ENCODE results near the gene AZGP1.

- TF ChIP-seq EP300 (IDR thresholded peaks at IDR 0.05; ENCODE audit: borderline replicate concordance in 1 of 2, low read depth in 1 of 2, low read length in 1 of 2): no peak
- no peak for TF ChIP-seq NFIC (IDR thresholded peaks at IDR 0.05; ENCODE audit: borderline replicate concordance)
- TF ChIP-seq RCOR1 (IDR thresholded peaks at IDR 0.05; ENCODE audit: low read length): no peak
- no peak for TF ChIP-seq CTCF (IDR thresholded peaks at IDR 0.05)
- no peak for TF ChIP-seq RAD21 (IDR thresholded peaks at IDR 0.05; ENCODE audit: low read length)
- TF ChIP-seq POLR2AphosphoS5 (IDR thresholded peaks at IDR 0.05; ENCODE audit: low read depth, low read length): no peak
- TF ChIP-seq TCF12 (IDR thresholded peaks at IDR 0.05): no peak
- no peak for TF ChIP-seq GABPA (IDR thresholded peaks at IDR 0.05; ENCODE audit: low read depth)
- TF ChIP-seq USF2 (IDR thresholded peaks at IDR 0.05; ENCODE audit: borderline replicate concordance, low read depth, low read length): no peak
- TF ChIP-seq TEAD4 (IDR thresholded peaks at IDR 0.05; ENCODE audit: borderline replicate concordance, insufficient read depth): no peak
- no peak for TF ChIP-seq MAX (IDR thresholded peaks at IDR 0.05; ENCODE audit: low read depth)
- TF ChIP-seq JUND (IDR thresholded peaks at IDR 0.05): no peak
- TF ChIP-seq FOSL2 (IDR thresholded peaks at IDR 0.05; ENCODE audit: borderline replicate concordance, low read depth): no peak
These were observed 6.5 kb downstream of the AZGP1 start for GRCh38 chr7:99969298-99969697.

All from SK-N-SH (cell line).